Neural progenitor cell (in vitro differentiated cells): ENCODE data around the gene RPP38.

Experiments used
- CTCF ChIP-seq: fragments of 200-600 bp; sonication (generic); IDR thresholded peaks from 2 replicates; pipeline ENCODE4 v1.5.1; 2017; ENCODE audit warnings: antibody characterized with exemption, mild to moderate bottlenecking
- EZH2 ChIP-seq: fragments of 200-600 bp; sonication (generic); IDR thresholded peaks from 2 replicates; pipeline ENCODE4 v1.6.1; 2017; ENCODE audit warnings: antibody characterized with exemption, mild to moderate bottlenecking, moderate library complexity

- TF ChIP-seq CTCF (no peak), EZH2 (no peak)
Measured at GRCh38 chr10:15131330-15131729, 34.2 kb downstream of the RPP38 start.
